Muscle layer of colon (tissue), 2 donors: ENCODE measurements around the gene TACC3.

Experiments used
- H3K27ac ChIP-seq: one replicate; pipeline ENCODE4 v1.7.0; 2013; ENCODE audit warnings: low read depth, mild to moderate bottlenecking, low read length, moderate library complexity
- H3K27me3 ChIP-seq, 2 donors: one replicate each; pipeline ENCODE4 v1.7.0; 2013; ENCODE audit warnings: low read length in 2 of 2, mild to moderate bottlenecking in 2 of 2; ENCODE audit not compliant: insufficient read depth in 2 of 2, control insufficient read depth in 1 of 2
- H3K36me3 ChIP-seq: one replicate; pipeline ENCODE4 v1.7.0; 2013; ENCODE audit warnings: mild to moderate bottlenecking, low read length; ENCODE audit not compliant: insufficient read depth
- H3K4me1 ChIP-seq: one replicate; pipeline ENCODE4 v1.7.0; 2013; ENCODE audit warnings: mild to moderate bottlenecking, low read length; ENCODE audit not compliant: insufficient read depth
- H3K4me3 ChIP-seq, 2 donors: one replicate each; pipeline ENCODE4 v1.7.0; 2013; ENCODE audit warnings: low read length in 2 of 2, low read depth in 1 of 2, mild to moderate bottlenecking in 1 of 2, moderate library complexity in 1 of 2
- H3K9ac ChIP-seq: one replicate; pipeline ENCODE4 v1.7.0; 2013; ENCODE audit warnings: low read length
- H3K9me3 ChIP-seq: one replicate; pipeline ENCODE4 v1.7.0; 2013; ENCODE audit warnings: mild to moderate bottlenecking, low read length
- donor health status: abdominal sarcoma.
- donor health status: Adenocarcinoma of cecum.

The TACC3 gene

GRCh38 chr4:1721003-1721665, at the start of gene TACC3, which contains the start of gene TMEM129:
TSS of gene TACC3 (plus strand) at chr4:1721521. CDS start at chr4:1723422, 1,901 bp downstream.
TSS of gene TMEM129 (minus strand) at chr4:1721323. CDS start at chr4:1720837, 486 bp downstream.
- H3K4me1 ChIP-seq = peaks cover 12% of the 10 kb centered on the region
- H3K36me3 ChIP-seq = peaks cover 16% of the 10 kb centered on the region

DNA sequence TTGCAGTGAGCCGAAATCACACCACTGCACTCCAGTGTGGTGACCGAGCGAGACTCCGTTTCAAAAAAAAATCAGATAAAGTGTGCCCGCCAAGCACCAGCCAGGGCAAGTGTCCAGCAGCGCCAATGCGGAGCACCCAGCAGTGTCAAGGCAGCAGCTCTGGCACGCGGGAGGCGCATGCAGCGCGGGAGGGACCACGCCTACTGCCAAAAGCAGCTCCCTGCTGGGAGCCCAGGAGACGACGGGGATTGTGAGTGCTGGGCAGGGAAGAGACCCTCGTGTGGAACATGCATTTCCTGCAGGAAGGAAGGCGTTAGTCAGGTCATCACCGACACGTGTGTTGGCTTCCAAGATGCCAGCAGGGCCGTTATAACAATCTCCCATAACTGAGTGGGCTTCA, 47.6 kb upstream of the TACC3 start:
- Histone ChIP-seq H3K27me3 (no peaks in the 10 kb centered on the region), H3K4me1 (no peaks in the 10 kb centered on the region), H3K27ac (no peak overlapping the region), H3K9me3 (no peaks in the 10 kb centered on the region), H3K4me3 (no peak overlapping the region), H3K9ac (no peak overlapping the region), H3K36me3 (no peaks in the 10 kb centered on the region)

More at GRCh38 chr4:1721003-1721665, at the start of gene TACC3, which contains the start of gene TMEM129:
- peak within 1 kb of the TSS; percentile 78 to 84 for H3K4me3 ChIP-seq
- H3K27me3 ChIP-seq = no peaks in the 10 kb centered on the region
- no peaks in the 10 kb centered on the region for H3K9me3 ChIP-seq
- peak within 1 kb of the TSS; percentile 97 for H3K27ac ChIP-seq
- H3K9ac ChIP-seq = peak within 1 kb of the TSS; percentile 89

GRCh38 chr4:1674682-1675081, 46.6 kb upstream of the TACC3 start:
- Histone ChIP-seq H3K36me3 (no peaks in the 10 kb centered on the region), H3K4me1 (no peaks in the 10 kb centered on the region), H3K9ac (no peak overlapping the region), H3K9me3 (no peaks in the 10 kb centered on the region), H3K27me3 (no peaks in the 10 kb centered on the region), H3K27ac (no peak overlapping the region), H3K4me3 (no peak overlapping the region)

GRCh38 chr4:1675136-1675801, 46.1 kb upstream of the TACC3 start:
- H3K9ac ChIP-seq = no peak overlapping the region
- H3K36me3 ChIP-seq = no peaks in the 10 kb centered on the region
- H3K27me3 ChIP-seq = no peaks in the 10 kb centered on the region
- H3K4me1 ChIP-seq = no peaks in the 10 kb centered on the region
- no peaks in the 10 kb centered on the region for H3K9me3 ChIP-seq
- no peak overlapping the region for H3K4me3 ChIP-seq
- no peak overlapping the region for H3K27ac ChIP-seq

DNA sequence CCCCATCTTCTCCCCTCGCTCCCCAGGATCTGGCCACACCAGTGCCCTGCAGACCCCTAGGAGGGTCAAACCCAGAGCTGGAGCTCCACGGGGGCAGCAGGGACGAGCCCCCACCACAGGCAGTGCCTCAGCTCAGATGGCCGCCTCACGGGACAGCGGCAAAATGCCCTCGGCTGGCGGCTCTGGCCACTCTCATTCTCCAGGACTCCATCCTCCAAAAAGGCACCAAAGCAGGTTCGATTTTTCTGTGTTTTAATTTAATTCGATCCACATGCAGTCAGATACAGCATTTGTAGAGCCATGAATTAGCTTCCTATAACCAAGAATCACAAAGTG, 45.6 kb upstream of the TACC3 start:
- Histone ChIP-seq H3K27me3 (no peaks in the 10 kb centered on the region), H3K36me3 (no peaks in the 10 kb centered on the region), H3K27ac (no peak overlapping the region), H3K9ac (no peak overlapping the region), H3K9me3 (no peaks in the 10 kb centered on the region), H3K4me3 (no peak overlapping the region), H3K4me1 (no peaks in the 10 kb centered on the region)

- Histone ChIP-seq H3K27ac (no peak overlapping the region), H3K4me1 (no peaks in the 10 kb centered on the region), H3K36me3 (no peaks in the 10 kb centered on the region), H3K9me3 (no peaks in the 10 kb centered on the region), H3K27me3 (no peaks in the 10 kb centered on the region), H3K9ac (no peak overlapping the region), H3K4me3 (no peak overlapping the region)
These were observed 44.5 kb upstream of the TACC3 start for GRCh38 chr4:1676605-1677525.

DNA sequence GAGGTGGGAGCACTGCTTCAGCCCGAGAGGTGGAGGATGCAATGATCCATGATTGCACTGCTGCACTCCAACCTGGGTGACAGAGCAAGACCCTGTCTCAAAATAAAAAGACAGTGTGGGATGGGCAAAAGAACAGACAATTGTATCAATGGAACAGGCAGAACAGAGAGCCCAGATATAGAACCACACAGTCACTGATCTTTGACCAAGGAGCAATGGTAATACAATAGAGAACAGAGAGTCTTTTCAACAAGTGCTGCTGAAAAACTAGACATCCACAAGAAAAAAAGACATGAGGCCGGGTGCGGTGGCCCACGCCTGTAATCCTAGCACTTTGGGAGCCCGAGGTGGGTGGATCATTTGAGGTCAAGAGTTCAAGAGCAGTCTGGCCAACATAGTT, 43.1 kb upstream of the TACC3 start:
- Histone ChIP-seq H3K4me3 (no peak overlapping the region), H3K9ac (no peak overlapping the region), H3K9me3 (no peaks in the 10 kb centered on the region), H3K4me1 (peaks cover 6% of the 10 kb centered on the region), H3K36me3 (no peaks in the 10 kb centered on the region), H3K27ac (no peak overlapping the region), H3K27me3 (no peaks in the 10 kb centered on the region)

DNA sequence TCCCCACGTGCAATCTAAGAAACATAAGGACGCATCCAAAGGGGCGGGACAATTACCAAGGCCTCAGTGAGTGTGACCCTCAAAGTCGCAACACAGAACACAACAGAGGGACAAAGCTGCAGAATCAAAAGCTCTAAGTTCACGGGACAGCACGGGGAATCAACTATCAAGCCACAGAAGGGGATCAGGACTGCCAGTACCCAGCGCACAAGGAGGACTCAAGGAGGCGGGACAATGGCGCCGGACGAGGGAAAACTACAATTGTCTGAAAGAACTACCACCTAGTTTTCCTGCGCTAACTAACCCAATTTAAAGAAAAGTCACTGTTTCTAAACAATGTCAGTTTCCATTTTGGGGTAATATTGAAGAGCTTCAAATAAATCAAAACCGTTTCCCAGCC, 38.5 kb upstream of the TACC3 start:
- Histone ChIP-seq H3K27ac (peak overlapping the region; percentile 54), H3K9me3 (no peaks in the 10 kb centered on the region), H3K36me3 (no peaks in the 10 kb centered on the region), H3K4me3 (peak overlapping the region in 1 of 2 donors; percentile 63), H3K4me1 (peaks cover 8% of the 10 kb centered on the region), H3K9ac (peak overlapping the region; percentile 27), H3K27me3 (no peaks in the 10 kb centered on the region)

- H3K36me3 ChIP-seq = no peaks in the 10 kb centered on the region
- H3K4me1 ChIP-seq = peaks cover 8% of the 10 kb centered on the region
- peak overlapping the region; percentile 27 for H3K9ac ChIP-seq
- peak overlapping the region; percentile 55 to 63 for H3K4me3 ChIP-seq
- peak overlapping the region; percentile 81 for H3K27ac ChIP-seq
- H3K27me3 ChIP-seq = no peaks in the 10 kb centered on the region
- H3K9me3 ChIP-seq = no peaks in the 10 kb centered on the region
These were observed 38.0 kb upstream of the TACC3 start for GRCh38 chr4:1683261-1683735.

- peak within 1 kb of the TSS; percentile 81 for H3K27ac ChIP-seq
These were observed 37.4 kb upstream of the TACC3 start, which contains the start of gene FAM53A for GRCh38 chr4:1683736-1684505. TSS of gene FAM53A (minus strand) at chr4:1684313. CDS start at chr4:1668741, 15,572 bp downstream.

More at GRCh38 chr4:1683736-1684505, 37.4 kb upstream of the TACC3 start, which contains the start of gene FAM53A:
- peak within 1 kb of the TSS; percentile 27 for H3K9ac ChIP-seq
- no peaks in the 10 kb centered on the region for H3K27me3 ChIP-seq
- no peaks in the 10 kb centered on the region for H3K36me3 ChIP-seq
- peaks cover 8% of the 10 kb centered on the region for H3K4me1 ChIP-seq
- no peaks in the 10 kb centered on the region for H3K9me3 ChIP-seq
- H3K4me3 ChIP-seq = peak within 1 kb of the TSS; percentile 55 to 63
